ENCODE data around the gene ATR.

DNA sequence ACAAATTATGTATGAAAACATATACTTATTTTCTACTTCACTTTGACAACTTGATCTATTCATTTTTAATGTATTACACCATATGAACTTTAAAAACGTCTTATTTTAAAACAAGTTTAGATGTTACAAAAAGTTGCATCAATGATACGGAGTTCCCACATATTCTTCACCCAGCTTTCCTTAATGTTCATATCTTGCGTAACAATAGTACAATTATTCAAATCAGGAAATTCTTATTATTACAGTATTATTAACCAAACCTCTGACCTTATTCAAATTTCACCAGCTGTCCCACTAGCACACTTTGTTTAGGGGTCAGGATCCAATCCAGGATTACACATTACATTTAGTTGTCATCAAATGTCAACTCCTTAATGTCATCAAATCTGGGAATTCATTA, 117.8 kb downstream of the ATR start:
- TF ChIP-seq POLR2A (IDR thresholded peaks at IDR 0.05) = no peak
- TF ChIP-seq, protein P1, sequence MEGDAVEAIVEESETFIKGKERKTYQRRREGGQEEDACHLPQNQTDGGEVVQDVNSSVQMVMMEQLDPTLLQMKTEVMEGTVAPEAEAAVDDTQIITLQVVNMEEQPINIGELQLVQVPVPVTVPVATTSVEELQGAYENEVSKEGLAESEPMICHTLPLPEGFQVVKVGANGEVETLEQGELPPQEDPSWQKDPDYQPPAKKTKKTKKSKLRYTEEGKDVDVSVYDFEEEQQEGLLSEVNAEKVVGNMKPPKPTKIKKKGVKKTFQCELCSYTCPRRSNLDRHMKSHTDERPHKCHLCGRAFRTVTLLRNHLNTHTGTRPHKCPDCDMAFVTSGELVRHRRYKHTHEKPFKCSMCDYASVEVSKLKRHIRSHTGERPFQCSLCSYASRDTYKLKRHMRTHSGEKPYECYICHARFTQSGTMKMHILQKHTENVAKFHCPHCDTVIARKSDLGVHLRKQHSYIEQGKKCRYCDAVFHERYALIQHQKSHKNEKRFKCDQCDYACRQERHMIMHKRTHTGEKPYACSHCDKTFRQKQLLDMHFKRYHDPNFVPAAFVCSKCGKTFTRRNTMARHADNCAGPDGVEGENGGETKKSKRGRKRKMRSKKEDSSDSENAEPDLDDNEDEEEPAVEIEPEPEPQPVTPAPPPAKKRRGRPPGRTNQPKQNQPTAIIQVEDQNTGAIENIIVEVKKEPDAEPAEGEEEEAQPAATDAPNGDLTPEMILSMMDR (IDR thresholded peaks at IDR 0.05) = no peak

All from heart left ventricle (tissue), 13 donors.